SK-N-SH (cell line): ENCODE measurements around the gene BTBD6. TPM values are rescaled to one million over a fixed set of nuclear protein-coding genes. Genes with fewer than 3 reads are reported as not detected.

Source experiments
- CTCF ChIA-PET: fragments of 300-600, 350-600 bp; formaldehyde crosslinking; extraction: SDS; loops from one replicate; lab custom pipeline; 2021; lab: Yijun Ruan, JAX
- POLR2A ChIA-PET: fragments of 350-600 bp; sonication (Branson Sonifier 250); formaldehyde crosslinking; extraction: SDS; loops from one replicate; lab custom pipeline; 2020; ENCODE audit warnings: antibody characterized with exemption, inconsistent platforms; lab: Yijun Ruan, JAX
- DNase-seq: peaks from one replicate; pipeline ENCODE4 v3.0.0; 2012
- H2AFZ ChIP-seq: fragments of 200-600 bp; sonication (generic); 2 replicates; pipeline ENCODE4 v1.8.1; 2016; ENCODE audit warnings: antibody characterized with exemption, mild to moderate bottlenecking, low read depth
- H3F3A ChIP-seq: fragments of 200-600 bp; sonication (generic); replicated peaks from 2 replicates; pipeline ENCODE3; 2016; ENCODE audit warnings: antibody characterized with exemption, mild to moderate bottlenecking; ENCODE audit not compliant: insufficient read depth
- H3K27ac ChIP-seq, 2 experiments: fragments of 200-500 bp in 1 of 2; fragments of 200-600 bp in 1 of 2; sonication (Bioruptor generic) in 1 of 2; sonication (generic), shearing (Covaris generic) in 1 of 2; 2 replicates each; pipeline versions ENCODE4 v1.5.1 to v1.6.1; 2014 to 2016; ENCODE audit warnings: low read depth in 2 of 2, inconsistent platforms in 1 of 2, low read length in 1 of 2, mild to moderate bottlenecking in 1 of 2, mixed read lengths in 1 of 2
- H3K27me3 ChIP-seq: fragments of 200-600 bp; sonication (generic), shearing (Covaris generic); 2 replicates; pipeline ENCODE4 v1.6.1; 2016; ENCODE audit warnings: mixed run types; ENCODE audit not compliant: insufficient read depth
- H3K36me3 ChIP-seq, 2 experiments: fragments of 200-500 bp in 1 of 2; fragments of 200-600 bp in 1 of 2; sonication (Bioruptor generic) in 1 of 2; sonication (generic) in 1 of 2; replicated peaks in 1 of 2; 2 replicates each; pipeline versions ENCODE3 to v1.5.1; 2014 to 2016; ENCODE audit warnings: low read length in 1 of 2, mild to moderate bottlenecking in 1 of 2; ENCODE audit not compliant: insufficient read depth in 2 of 2, control insufficient read depth in 1 of 2
- H3K4me1 ChIP-seq, 2 experiments: fragments of 200-500 bp in 1 of 2; fragments of 200-600 bp in 1 of 2; sonication (Bioruptor generic) in 1 of 2; sonication (generic), shearing (Covaris generic) in 1 of 2; 2 replicates each; pipeline versions ENCODE4 v1.5.1 to v1.6.1; 2014 to 2016; ENCODE audit warnings: low read depth in 1 of 2, low read length in 1 of 2, mixed run types in 1 of 2; ENCODE audit not compliant: insufficient read depth in 2 of 2, control insufficient read depth in 1 of 2
- H3K4me2 ChIP-seq: fragments of 200-600 bp; sonication (generic), shearing (Covaris generic); 2 replicates; pipeline ENCODE4 v1.6.1; 2017; ENCODE audit warnings: mixed run types
- H3K4me3 ChIP-seq, 2 experiments: fragments of 200-500 bp in 1 of 2; fragments of 200-600 bp in 1 of 2; sonication (Bioruptor generic) in 1 of 2; sonication (generic), shearing (Covaris generic) in 1 of 2; 2 replicates each; pipeline versions ENCODE4 v1.5.1 to v1.8.1; 2014 to 2016; ENCODE audit warnings: low read depth in 2 of 2, inconsistent platforms in 1 of 2, low read length in 1 of 2, mild to moderate bottlenecking in 1 of 2, mixed read lengths in 1 of 2, moderate library complexity in 1 of 2
- H3K79me2 ChIP-seq: fragments of 200-600 bp; sonication (generic); 2 replicates; pipeline ENCODE4 v1.8.1; 2017; ENCODE audit warnings: mild to moderate bottlenecking; ENCODE audit not compliant: insufficient read depth
- H3K9ac ChIP-seq: fragments of 200-600 bp; sonication (generic); 2 replicates; pipeline ENCODE4 v1.6.1; 2017; ENCODE audit warnings: mixed run types
- H3K9me2 ChIP-seq: fragments of 200-600 bp; sonication (generic); 2 replicates; pipeline ENCODE4 v1.6.1; 2017; ENCODE audit warnings: mixed run types
- H3K9me3 ChIP-seq: fragments of 200-600 bp; sonication (generic); 2 replicates; pipeline ENCODE4 v1.6.1; 2017; ENCODE audit warnings: mixed run types, mild to moderate bottlenecking, moderate library complexity
- H4K20me1 ChIP-seq: fragments of 200-600 bp; sonication (generic); 2 replicates; pipeline ENCODE4 v1.6.1; 2017; ENCODE audit warnings: mild to moderate bottlenecking, mixed run types; ENCODE audit not compliant: insufficient read depth
- CHD2 ChIP-seq: fragments of 150-350 bp; IDR thresholded peaks from 2 replicates; pipeline ENCODE4 v1.6.1; 2018; ENCODE audit warnings: low read length; ENCODE audit not compliant: partially characterized antibody
- CTCF ChIP-seq: fragments of 200-600 bp; sonication (generic); IDR thresholded peaks from 2 replicates; pipeline ENCODE4 v1.6.1; 2017; ENCODE audit warnings: antibody characterized with exemption, mild to moderate bottlenecking, moderate library complexity
- FOXM1 ChIP-seq: IDR thresholded peaks from 2 replicates; pipeline ENCODE4 v1.4.0; 2012; ENCODE audit warnings: low read depth, mild to moderate bottlenecking
- GATA2 ChIP-seq: sonication (generic); formaldehyde crosslinking; IDR thresholded peaks from 2 replicates; pipeline ENCODE4 v1.5.0; 2020; ENCODE audit warnings: mild to moderate bottlenecking, missing genetic modification reagents
- IRF3 ChIP-seq: fragments of 150-350 bp; IDR thresholded peaks from 2 replicates; pipeline ENCODE4 v1.6.1; 2016; ENCODE audit warnings: mild to moderate bottlenecking, low read depth, low read length
- MEF2A ChIP-seq: IDR thresholded peaks from 2 replicates; pipeline ENCODE4 v1.4.0; 2012; ENCODE audit warnings: low read depth, borderline replicate concordance
- MXI1 ChIP-seq: IDR thresholded peaks from 2 replicates; pipeline ENCODE4 v1.6.1; 2012; ENCODE audit warnings: mild to moderate bottlenecking, low read depth, low read length, improper control_type of control experiment
- REST ChIP-seq: IDR thresholded peaks from 2 replicates; pipeline ENCODE4 v1.6.1; 2012; ENCODE audit warnings: mild to moderate bottlenecking, low read depth, low read length, moderate library complexity
- SMC3 ChIP-seq: IDR thresholded peaks from 2 replicates; pipeline ENCODE4 v1.6.1; 2012; ENCODE audit warnings: low read depth, low read length, improper control_type of control experiment
- YY1 ChIP-seq: IDR thresholded peaks from 2 replicates; pipeline ENCODE4 v1.4.0; 2012; ENCODE audit warnings: low read depth, mild to moderate bottlenecking
- WGBS: methylation state at CpG from one replicate; pipeline ENCODE4 v1.1.6; 2017; ENCODE audit warnings: low lambda C conversion rate; 5-methylcytosine and 5-hydroxymethylcytosine counted together
- polyA plus RNA-seq, 3 experiments: library from polyadenylated mRNA; depleted of rRNA; stranded (reverse); fragments of >200 nt; gene quantifications; 2 replicates each; pipeline ENCODE4 v1.2.3, GENCODE V29; 2012

The BTBD6 gene
- polyA plus RNA-seq, 1 of the 3 experiments (the other 2 are of a cell fraction), result 20.9 TPM

GRCh38 chr14:105218611-105219010 lies 29.7 kb upstream of the BTBD6 start:
- no peaks in the 10 kb centered on the region for H4K20me1 ChIP-seq
- TF ChIP-seq IRF3 (no peak), MEF2A (no peak), FOXM1 (no peak), YY1 (no peak), SMC3 (no peak), CHD2 (no peak), GATA2 (CRISPR knock-in tag) (no peak), MXI1 (no peak), REST (no peak), CTCF (no peak)
- no peak overlapping the region for H3K9ac ChIP-seq
- H3K27ac ChIP-seq, result no peak overlapping the region; a peak in 1 of 4 replicates
- CTCF ChIA-PET, result interaction anchor here (0.6 kb wide), 1 partner anchor 31 kb away, joined by 3 read pairs; no protein-coding TSS in a partner anchor
- H3K79me2 ChIP-seq, result no peaks in the 10 kb centered on the region; the same call in 1 of the 2 replicates
- no peak overlapping the region for H2AFZ ChIP-seq
- no peak overlapping the region for H3K4me2 ChIP-seq
- no peaks in the 10 kb centered on the region for H3K9me2 ChIP-seq
- H3K36me3 ChIP-seq, result peaks cover 0 to 33% of the 10 kb centered on the region in 2 experiments
- H3F3A ChIP-seq, result no peaks in the 10 kb centered on the region
- peaks cover 0 to 35% of the 10 kb centered on the region in 2 experiments; a peak in 1 of 4 replicates for H3K4me1 ChIP-seq
- no peaks in the 10 kb centered on the region for H3K27me3 ChIP-seq
- no peaks in the 10 kb centered on the region for H3K9me3 ChIP-seq
- DNase-seq, result no peak
- H3K4me3 ChIP-seq, result no peak overlapping the region
- 100% methylated on average over 10 of the region's 19 CpGs for WGBS
- POLR2A ChIA-PET, result no interaction called here
